ENCODE results near the gene IL17RE. TPM values are rescaled to one million over a fixed set of nuclear protein-coding genes. Genes with fewer than 3 reads are reported as not detected.

The IL17RE gene
- total RNA-seq, 2 donors from 2014 or later, result 1.2 to 1.6 TPM

- Histone ChIP-seq H3K27me3 (ENCODE audit: control insufficient read depth, insufficient read depth, low read length, poor library complexity, severe bottlenecking) (no peaks in the 10 kb centered on the region), H3K9ac (ENCODE audit: extremely low read depth, low read length, poor library complexity, severe bottlenecking) (no peak overlapping the region), H3K4me3 (ENCODE audit: low read length) (no peak overlapping the region), H3K27ac (ENCODE audit: low read depth, low read length) (no peak overlapping the region), H3K4me1 (ENCODE audit: control insufficient read depth, insufficient read depth, low read length) (no peaks in the 10 kb centered on the region), H3K9me3 (ENCODE audit: control insufficient read depth, low read length) (no peaks in the 10 kb centered on the region), H3K36me3 (ENCODE audit: control insufficient read depth, insufficient read depth, low read length) (no peaks in the 10 kb centered on the region)
- Mint-ChIP-seq H3K27ac (no peak overlapping the region), H3K27me3 (ENCODE audit: insufficient read depth) (peaks cover 9% of the 10 kb centered on the region), H3K4me1 (peaks cover 13% of the 10 kb centered on the region), H3K4me3 (no peak overlapping the region), H3K9me3 (no peaks in the 10 kb centered on the region), H3K36me3 (ENCODE audit: low read depth) (peaks cover 5% of the 10 kb centered on the region)
- TF ChIP-seq, protein P1, sequence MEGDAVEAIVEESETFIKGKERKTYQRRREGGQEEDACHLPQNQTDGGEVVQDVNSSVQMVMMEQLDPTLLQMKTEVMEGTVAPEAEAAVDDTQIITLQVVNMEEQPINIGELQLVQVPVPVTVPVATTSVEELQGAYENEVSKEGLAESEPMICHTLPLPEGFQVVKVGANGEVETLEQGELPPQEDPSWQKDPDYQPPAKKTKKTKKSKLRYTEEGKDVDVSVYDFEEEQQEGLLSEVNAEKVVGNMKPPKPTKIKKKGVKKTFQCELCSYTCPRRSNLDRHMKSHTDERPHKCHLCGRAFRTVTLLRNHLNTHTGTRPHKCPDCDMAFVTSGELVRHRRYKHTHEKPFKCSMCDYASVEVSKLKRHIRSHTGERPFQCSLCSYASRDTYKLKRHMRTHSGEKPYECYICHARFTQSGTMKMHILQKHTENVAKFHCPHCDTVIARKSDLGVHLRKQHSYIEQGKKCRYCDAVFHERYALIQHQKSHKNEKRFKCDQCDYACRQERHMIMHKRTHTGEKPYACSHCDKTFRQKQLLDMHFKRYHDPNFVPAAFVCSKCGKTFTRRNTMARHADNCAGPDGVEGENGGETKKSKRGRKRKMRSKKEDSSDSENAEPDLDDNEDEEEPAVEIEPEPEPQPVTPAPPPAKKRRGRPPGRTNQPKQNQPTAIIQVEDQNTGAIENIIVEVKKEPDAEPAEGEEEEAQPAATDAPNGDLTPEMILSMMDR (conservative IDR thresholded peaks at IDR 0.05), result no peak
- DNase-seq, result no peak
- WGBS, 2 experiments (ENCODE audit: insufficient coverage in 1 of 2, insufficient read length in 1 of 2), result 46 to 67% methylated on average over 2 to 4 of the region's 5 CpGs
Measured at GRCh38 chr3:9957214-9957613, 54.6 kb downstream of the IL17RE start.

DNA sequence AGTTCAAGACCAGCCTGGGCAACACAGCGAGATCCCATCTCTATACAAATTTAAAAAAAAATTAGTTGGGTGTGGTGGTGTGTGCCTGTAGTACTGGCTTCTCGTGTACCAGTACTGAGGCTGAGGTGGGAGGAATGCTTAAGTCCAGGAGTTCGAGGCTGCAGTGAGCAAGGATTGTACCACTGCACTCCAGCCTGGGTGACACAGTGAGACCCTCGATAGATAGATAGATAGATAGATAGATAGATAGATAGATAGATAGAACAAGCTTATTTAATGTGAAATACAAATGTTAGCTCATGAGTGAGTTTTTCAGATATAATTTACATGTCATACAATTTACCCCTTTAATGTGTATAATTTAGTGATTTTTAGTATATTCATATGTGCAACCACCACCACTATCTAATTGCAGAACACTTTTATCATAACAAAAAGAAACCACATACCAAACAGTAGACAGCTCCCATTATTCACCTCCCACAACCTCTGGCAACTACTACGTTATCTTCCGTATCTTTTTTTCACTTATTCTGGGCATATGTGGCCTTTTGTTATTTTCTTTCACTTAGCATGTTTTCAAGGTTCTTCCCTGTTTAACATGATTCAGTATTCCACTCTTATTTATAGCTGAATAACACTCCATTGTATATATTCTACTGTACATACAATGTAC is 62.7 kb downstream of the IL17RE start:
- Mint-ChIP-seq H3K4me1 (no peaks in the 10 kb centered on the region), H3K36me3 (ENCODE audit: low read depth) (peaks cover 53% of the 10 kb centered on the region), H3K27me3 (ENCODE audit: insufficient read depth) (no peaks in the 10 kb centered on the region), H3K4me3 (no peak overlapping the region), H3K27ac (no peak overlapping the region), H3K9me3 (no peaks in the 10 kb centered on the region)
- 90 to 97% methylated on average over 5 to 6 of the region's 6 CpGs for WGBS, 2 experiments (ENCODE audit: insufficient coverage in 1 of 2, insufficient read length in 1 of 2)
- no peaks in the 10 kb centered on the region for H3K4me1 ChIP-seq (ENCODE audit: control insufficient read depth, insufficient read depth, low read length)
- no peak overlapping the region for H3K4me3 ChIP-seq (ENCODE audit: low read length)
- peaks cover 49% of the 10 kb centered on the region for H3K36me3 ChIP-seq (ENCODE audit: control insufficient read depth, insufficient read depth, low read length)
- no peaks in the 10 kb centered on the region for H3K9me3 ChIP-seq (ENCODE audit: control insufficient read depth, low read length)
- no peak overlapping the region for H3K9ac ChIP-seq (ENCODE audit: extremely low read depth, low read length, poor library complexity, severe bottlenecking)
- no peak overlapping the region for H3K27ac ChIP-seq (ENCODE audit: low read depth, low read length)
- no peak for DNase-seq
- TF ChIP-seq, protein P1 (conservative IDR thresholded peaks at IDR 0.05), result no peak
- H3K27me3 ChIP-seq (ENCODE audit: control insufficient read depth, insufficient read depth, low read length, poor library complexity, severe bottlenecking), result no peaks in the 10 kb centered on the region

Other genes with a start within 250 kb of the IL17RE start
- gene CPNE9, start 199.0 kb upstream of the IL17RE start, total RNA-seq, result under 1 TPM; 0.15 to 0.62 TPM
- 10 to 100 TPM; 22.7 to 28.5 TPM for gene BRPF1, start 171.1 kb upstream of the IL17RE start, total RNA-seq
- 10 to 100 TPM; 28.6 to 34.0 TPM for gene OGG1, start 152.9 kb upstream of the IL17RE start, total RNA-seq
- 10 to 100 TPM; 10.1 to 13.3 TPM for gene CAMK1, start 132.9 kb upstream of the IL17RE start, total RNA-seq
- 10 to 100 TPM; 52.4 to 62.0 TPM for gene TADA3, start 110.4 kb upstream of the IL17RE start, total RNA-seq
- 100 to 1,000 TPM; 150 to 153 TPM for gene ARPC4, start 109.8 kb upstream of the IL17RE start, total RNA-seq
- 10 to 100 TPM; 21.6 to 35.0 TPM for gene TTLL3, start 92.6 kb upstream of the IL17RE start, total RNA-seq
- 10 to 100 TPM; 56.9 to 67.1 TPM for gene RPUSD3, start 58.8 kb upstream of the IL17RE start, total RNA-seq
- not detected for gene CIDEC, start 22.6 kb upstream of the IL17RE start, total RNA-seq
- 10 to 100 TPM; 21.9 to 29.1 TPM for gene JAGN1, start 12.2 kb upstream of the IL17RE start, total RNA-seq
- 10 to 100 TPM; 15.7 to 19.0 TPM for gene IL17RC, start 14.2 kb downstream of the IL17RE start, total RNA-seq
- 10 to 100 TPM; 35.7 to 43.2 TPM for gene CRELD1, start 31.0 kb downstream of the IL17RE start, total RNA-seq
- 10 to 100 TPM in 1 of 2 donors, 1 to 10 TPM in 1; 7.4 to 11.3 TPM for gene PRRT3, start 49.6 kb downstream of the IL17RE start, total RNA-seq
- 10 to 100 TPM; 35.6 to 45.3 TPM for gene EMC3, start 84.0 kb downstream of the IL17RE start, total RNA-seq
- 10 to 100 TPM; 56.0 to 79.9 TPM for gene FANCD2, start 123.6 kb downstream of the IL17RE start, total RNA-seq
- gene FANCD2OS, start 205.4 kb downstream of the IL17RE start, total RNA-seq, result not detected
- gene BRK1, start 212.8 kb downstream of the IL17RE start, total RNA-seq, result 100 to 1,000 TPM; 110 to 116 TPM
- 10 to 100 TPM; 60.4 to 71.5 TPM for gene VHL, start 238.9 kb downstream of the IL17RE start, total RNA-seq